WTC11 (cell line): ENCODE data around the gene CD79B.

ENCODE experiments used
- TF ChIP-seq, protein P1 (sequence below): fragments of 200-600 bp; IDR thresholded peaks from 2 replicates; pipeline ENCODE4 v1.8.0; 2022; ENCODE audit warnings: antibody characterized with exemption
- TF ChIP-seq, protein P2 (sequence below): sonication (generic); formaldehyde crosslinking; IDR thresholded peaks from 2 replicates; pipeline ENCODE4 v1.8.1; 2022; ENCODE audit warnings: mild to moderate bottlenecking, missing genetic modification reagents, moderate library complexity, borderline replicate concordance

DNA sequence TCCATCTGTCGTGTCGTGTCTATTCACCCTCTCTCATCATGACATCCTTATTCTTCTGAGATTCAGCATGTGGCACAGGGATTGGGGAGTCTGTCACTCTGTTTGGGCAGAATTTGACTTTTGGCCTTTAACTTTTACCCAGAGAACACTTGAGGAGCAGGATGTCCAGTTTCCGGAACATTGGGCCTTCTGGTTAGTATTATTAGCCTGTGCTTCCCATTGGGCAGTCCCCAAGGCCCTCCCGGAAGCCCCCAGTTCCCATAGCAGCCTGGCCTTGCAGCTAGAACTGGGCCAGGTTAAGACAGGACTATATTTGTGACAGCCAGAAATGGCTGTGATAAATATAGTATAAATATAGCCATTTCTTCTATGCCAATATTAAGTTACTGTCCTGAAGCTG lies 31.0 kb upstream of the CD79B start:
- TF ChIP-seq, protein P1, sequence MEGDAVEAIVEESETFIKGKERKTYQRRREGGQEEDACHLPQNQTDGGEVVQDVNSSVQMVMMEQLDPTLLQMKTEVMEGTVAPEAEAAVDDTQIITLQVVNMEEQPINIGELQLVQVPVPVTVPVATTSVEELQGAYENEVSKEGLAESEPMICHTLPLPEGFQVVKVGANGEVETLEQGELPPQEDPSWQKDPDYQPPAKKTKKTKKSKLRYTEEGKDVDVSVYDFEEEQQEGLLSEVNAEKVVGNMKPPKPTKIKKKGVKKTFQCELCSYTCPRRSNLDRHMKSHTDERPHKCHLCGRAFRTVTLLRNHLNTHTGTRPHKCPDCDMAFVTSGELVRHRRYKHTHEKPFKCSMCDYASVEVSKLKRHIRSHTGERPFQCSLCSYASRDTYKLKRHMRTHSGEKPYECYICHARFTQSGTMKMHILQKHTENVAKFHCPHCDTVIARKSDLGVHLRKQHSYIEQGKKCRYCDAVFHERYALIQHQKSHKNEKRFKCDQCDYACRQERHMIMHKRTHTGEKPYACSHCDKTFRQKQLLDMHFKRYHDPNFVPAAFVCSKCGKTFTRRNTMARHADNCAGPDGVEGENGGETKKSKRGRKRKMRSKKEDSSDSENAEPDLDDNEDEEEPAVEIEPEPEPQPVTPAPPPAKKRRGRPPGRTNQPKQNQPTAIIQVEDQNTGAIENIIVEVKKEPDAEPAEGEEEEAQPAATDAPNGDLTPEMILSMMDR = no peak
- TF ChIP-seq, protein P2, sequence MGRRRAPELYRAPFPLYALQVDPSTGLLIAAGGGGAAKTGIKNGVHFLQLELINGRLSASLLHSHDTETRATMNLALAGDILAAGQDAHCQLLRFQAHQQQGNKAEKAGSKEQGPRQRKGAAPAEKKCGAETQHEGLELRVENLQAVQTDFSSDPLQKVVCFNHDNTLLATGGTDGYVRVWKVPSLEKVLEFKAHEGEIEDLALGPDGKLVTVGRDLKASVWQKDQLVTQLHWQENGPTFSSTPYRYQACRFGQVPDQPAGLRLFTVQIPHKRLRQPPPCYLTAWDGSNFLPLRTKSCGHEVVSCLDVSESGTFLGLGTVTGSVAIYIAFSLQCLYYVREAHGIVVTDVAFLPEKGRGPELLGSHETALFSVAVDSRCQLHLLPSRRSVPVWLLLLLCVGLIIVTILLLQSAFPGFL (CRISPR knock-in tag) = no peak
